Coronary artery (tissue), 2 donors: ENCODE data around the gene CNNM3.
A peak's percentile ranks its signal among the peaks of the same experiment; 100 is the strongest.

ENCODE experiments used
- DNase-seq: peaks from one replicate; pipeline ENCODE4 v3.0.0-alpha.2; 2017; ENCODE audit warnings: low spot score
- H3K27ac ChIP-seq, 2 donors: fragments of 200-600 bp; sonication (generic); one replicate each; pipeline ENCODE4 v1.5.1; 2016 to 2019
- H3K4me3 ChIP-seq: fragments of 200-600 bp; sonication (generic); 2 replicates; pipeline ENCODE4 v1.5.1; 2016; ENCODE audit warnings: mild to moderate bottlenecking, moderate library complexity
- CTCF ChIP-seq: fragments of 200-600 bp; sonication (generic); IDR thresholded peaks from one replicate; pipeline ENCODE4 v1.5.1; 2019; ENCODE audit warnings: antibody characterized with exemption

The CNNM3 gene

DNA sequence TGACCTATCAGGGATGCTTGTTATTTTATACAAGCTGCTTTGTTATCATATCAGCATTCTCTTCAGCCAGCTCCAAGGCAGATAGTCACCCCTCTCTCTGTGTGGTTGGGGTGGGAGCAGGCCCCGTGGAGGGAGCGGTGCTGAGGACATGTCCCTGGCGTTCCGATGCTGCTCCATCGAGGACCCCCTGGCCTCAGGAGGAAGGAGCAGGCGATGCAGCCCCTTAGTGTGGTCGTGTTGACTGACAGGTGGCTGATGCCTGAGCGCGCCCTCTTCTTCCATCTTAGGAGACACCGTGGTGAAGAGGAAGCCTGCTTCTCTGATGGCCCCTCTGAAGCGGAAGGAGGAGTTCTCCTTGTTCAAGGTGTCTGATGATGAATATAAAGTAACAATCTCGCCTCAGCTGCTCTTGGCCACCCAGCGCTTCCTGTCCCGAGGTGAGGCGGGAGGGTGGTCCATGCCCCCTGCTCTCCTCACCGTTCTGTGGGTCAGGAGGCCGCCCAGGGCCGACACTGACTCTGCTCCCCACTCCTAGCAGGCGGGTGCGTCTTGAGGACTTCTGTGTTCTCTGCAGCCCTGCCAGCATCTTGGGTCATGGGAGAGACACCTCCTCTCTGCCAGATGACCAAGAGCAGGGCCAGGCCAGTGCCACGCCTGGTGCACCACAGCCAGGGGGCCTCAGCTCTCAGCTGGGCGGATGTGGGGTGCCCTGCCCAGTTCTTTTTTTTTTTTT, 10.6 kb downstream of the CNNM3 start:
- Histone ChIP-seq H3K27ac (no peak overlapping the region), H3K4me3 (no peak overlapping the region)
- DNase-seq: no peak
- no peak for TF ChIP-seq CTCF

GRCh38 chr2:96828436-96828835, 12.4 kb downstream of the CNNM3 start:
- DNase-seq: no peak
- H3K4me3 ChIP-seq: no peak overlapping the region
- H3K27ac ChIP-seq: no peak overlapping the region
- no peak for TF ChIP-seq CTCF

DNA sequence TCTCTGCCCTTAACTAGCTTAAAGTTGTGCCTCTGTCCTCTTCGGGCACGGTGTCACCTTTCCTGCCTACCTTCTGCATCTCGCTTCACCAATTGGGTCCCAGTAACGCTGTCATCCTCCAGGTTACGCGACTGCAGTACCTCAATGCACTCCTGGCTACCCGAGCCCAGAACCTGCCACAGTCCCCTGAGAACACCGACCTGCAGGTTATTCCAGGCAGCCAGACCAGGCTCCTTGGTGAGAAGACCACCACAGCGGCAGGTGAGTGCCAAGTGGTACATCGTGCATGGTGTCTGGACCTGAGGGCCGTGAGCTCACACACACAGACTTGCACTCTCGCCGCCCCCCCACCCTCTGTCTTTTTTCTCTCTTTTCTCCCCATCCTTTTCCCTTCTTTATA, 12.8 kb downstream of the CNNM3 start:
- H3K27ac ChIP-seq: no peak overlapping the region
- no peak for DNase-seq
- no peak overlapping the region for H3K4me3 ChIP-seq
- no peak for TF ChIP-seq CTCF

- no peak overlapping the region for H3K4me3 ChIP-seq
- H3K27ac ChIP-seq: no peak overlapping the region
- no peak for TF ChIP-seq CTCF
- no peak for DNase-seq
Observed at GRCh38 chr2:96830044-96830562, 14.0 kb downstream of the CNNM3 start.

DNA sequence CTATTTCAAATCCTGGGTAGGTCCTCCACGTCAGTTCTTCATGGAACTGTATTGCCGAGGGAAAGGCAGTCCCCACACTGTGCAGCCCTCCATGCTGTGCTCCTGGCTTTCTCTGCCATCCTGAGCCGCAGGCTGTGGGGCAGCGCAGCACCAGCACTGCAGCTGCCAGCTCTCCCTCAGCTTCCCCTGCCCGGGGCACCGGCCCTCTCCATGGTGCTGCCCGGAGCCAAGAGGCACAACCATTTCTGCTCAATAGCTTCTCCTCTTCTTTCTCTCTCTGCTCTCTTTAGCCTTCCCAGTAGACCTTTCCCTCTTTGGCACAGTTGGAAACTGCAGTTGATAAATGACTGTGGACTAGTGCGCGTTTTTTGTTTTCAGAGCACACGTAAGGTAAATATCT, 15.6 kb downstream of the CNNM3 start:
- H3K27ac ChIP-seq: no peak overlapping the region
- no peak for DNase-seq
- TF ChIP-seq CTCF: no peak
- H3K4me3 ChIP-seq: no peak overlapping the region

DNA sequence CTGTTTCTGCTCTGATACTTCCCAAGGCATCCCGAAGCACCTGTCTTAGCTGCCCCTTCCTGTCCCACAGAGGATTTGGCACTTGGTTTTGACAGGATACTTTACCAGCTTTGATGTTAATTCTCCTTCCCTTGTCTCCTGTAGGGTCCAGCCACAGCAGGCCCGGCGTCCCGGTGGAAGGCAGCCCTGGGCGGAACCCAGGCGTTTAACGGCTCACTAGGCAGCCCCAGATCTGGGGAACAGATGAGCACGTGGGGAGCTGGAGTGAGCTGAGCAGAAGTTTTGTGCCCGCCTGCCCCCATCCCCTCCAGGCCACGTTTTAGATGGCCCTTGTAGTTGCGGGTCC, 16.3 kb downstream of the CNNM3 start:
- no peak overlapping the region for H3K4me3 ChIP-seq
- no peak for TF ChIP-seq CTCF

More for the DNA sequence above, 16.3 kb downstream of the CNNM3 start:
- DNase-seq: no peak
- H3K27ac ChIP-seq: peak overlapping the region in 1 of 2 donors; percentile 29
